WERI-Rb-1 (cell line): ENCODE data around the gene MYO18B.

ENCODE experiments used
- DNase-seq: peaks from one replicate; pipeline ENCODE4 v3.0.0-alpha.2; 2020
- H3K27ac ChIP-seq: fragments of 250-450 bp; sonication (Bioruptor Pico); 2 replicates; pipeline ENCODE4 v1.5.1; 2020; ENCODE audit warnings: mild to moderate bottlenecking, moderate library complexity
- H3K27me3 ChIP-seq: fragments of 250-450 bp; sonication (Bioruptor Pico); 2 replicates; pipeline ENCODE4 v1.5.1; 2021; ENCODE audit warnings: mild to moderate bottlenecking, low read depth, moderate library complexity; ENCODE audit not compliant: insufficient read depth, severe bottlenecking
- H3K36me3 ChIP-seq: fragments of 250-450 bp; sonication (Bioruptor Pico); 2 replicates; pipeline ENCODE4 v1.5.1; 2020; ENCODE audit warnings: mild to moderate bottlenecking, moderate library complexity
- H3K4me3 ChIP-seq: 2 replicates; pipeline ENCODE4 v1.5.1; 2011; ENCODE audit warnings: low read depth, mild to moderate bottlenecking, control low read depth, low read length
- H3K9me3 ChIP-seq: fragments of 250-450 bp; sonication (Bioruptor Pico); 2 replicates; pipeline ENCODE4 v1.5.1; 2021; ENCODE audit warnings: mild to moderate bottlenecking, moderate library complexity; ENCODE audit not compliant: severe bottlenecking
- CTCF ChIP-seq: IDR thresholded peaks from 2 replicates; pipeline ENCODE4 v1.5.1; 2011; ENCODE audit warnings: low read depth, mild to moderate bottlenecking, control low read depth, inconsistent platforms, low read length

MYO18B gene

DNA sequence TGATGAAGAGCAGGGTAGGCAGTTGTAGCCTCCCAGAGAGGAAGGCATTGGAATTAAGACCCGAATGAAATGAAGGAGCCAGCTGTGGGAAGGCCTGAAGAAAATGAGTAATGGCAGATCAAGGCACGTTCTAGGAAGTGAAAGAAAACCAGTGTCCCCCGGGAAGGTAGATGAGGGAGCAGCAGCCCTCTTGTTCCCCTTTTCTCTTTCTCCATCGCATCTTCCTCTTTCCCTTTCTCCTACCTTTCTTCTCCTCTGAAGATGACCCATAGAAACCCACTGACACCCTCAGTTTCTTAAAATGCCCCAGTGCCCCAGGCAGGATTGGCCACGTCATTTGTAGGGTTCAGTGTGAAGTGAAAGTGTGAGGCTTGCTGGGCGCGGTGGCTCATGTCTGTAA, 254.7 kb downstream of the MYO18B start:
- Histone ChIP-seq H3K27ac (no peak overlapping the region), H3K9me3 (no peaks in the 10 kb centered on the region), H3K4me3 (no peak overlapping the region), H3K27me3 (no peaks in the 10 kb centered on the region), H3K36me3 (no peaks in the 10 kb centered on the region)
- no peak for DNase-seq
- TF ChIP-seq CTCF: no peak

GRCh38 chr22:25997886-25998775, 256.1 kb downstream of the MYO18B start:
- DNase-seq: no peak
- H3K27me3 ChIP-seq: no peaks in the 10 kb centered on the region
- no peak overlapping the region for H3K27ac ChIP-seq
- H3K4me3 ChIP-seq: no peak overlapping the region
- no peaks in the 10 kb centered on the region for H3K36me3 ChIP-seq
- no peak for TF ChIP-seq CTCF
- H3K9me3 ChIP-seq: no peaks in the 10 kb centered on the region

- no peak for TF ChIP-seq CTCF
- no peaks in the 10 kb centered on the region for H3K27me3 ChIP-seq
- H3K4me3 ChIP-seq: no peak overlapping the region
- peaks cover 6% of the 10 kb centered on the region for H3K9me3 ChIP-seq
- DNase-seq: peak; percentile 71
- no peak overlapping the region for H3K27ac ChIP-seq
- H3K36me3 ChIP-seq: no peaks in the 10 kb centered on the region
Observed at GRCh38 chr22:26002456-26002855, 260.5 kb downstream of the MYO18B start.

DNA sequence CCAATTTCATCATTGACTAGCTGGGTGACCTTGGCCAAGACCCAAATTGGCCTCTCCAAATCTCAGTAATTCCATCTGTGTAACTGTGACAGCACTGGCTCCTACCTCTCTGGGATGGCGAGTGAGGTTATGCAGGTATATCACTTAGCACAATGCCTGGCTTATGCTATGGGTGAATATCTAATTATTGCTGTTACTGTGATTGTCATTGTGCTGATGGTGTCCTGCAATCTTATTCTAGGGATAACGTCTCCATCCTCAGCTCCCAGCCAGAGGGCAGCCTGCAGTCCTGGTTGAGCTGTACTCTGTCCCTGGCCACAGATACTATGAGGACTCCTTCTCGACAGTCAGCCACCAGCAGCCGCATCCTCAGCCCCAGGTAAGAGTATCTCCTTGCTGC, 262.5 kb downstream of the MYO18B start:
- H3K27ac ChIP-seq: no peak overlapping the region
- no peak for DNase-seq
- peaks cover 6% of the 10 kb centered on the region for H3K9me3 ChIP-seq
- H3K27me3 ChIP-seq: no peaks in the 10 kb centered on the region
- TF ChIP-seq CTCF: no peak
- H3K4me3 ChIP-seq: no peak overlapping the region
- H3K36me3 ChIP-seq: no peaks in the 10 kb centered on the region

GRCh38 chr22:26008587-26008986, 266.6 kb downstream of the MYO18B start:
- Histone ChIP-seq H3K9me3 (peaks cover 6% of the 10 kb centered on the region), H3K27ac (no peak overlapping the region), H3K36me3 (no peaks in the 10 kb centered on the region), H3K27me3 (no peaks in the 10 kb centered on the region), H3K4me3 (no peak overlapping the region)
- no peak for TF ChIP-seq CTCF
- no peak for DNase-seq

GRCh38 chr22:26016916-26017315, 274.9 kb downstream of the MYO18B start:
- no peak overlapping the region for H3K4me3 ChIP-seq
- H3K27me3 ChIP-seq: no peaks in the 10 kb centered on the region
- no peaks in the 10 kb centered on the region for H3K36me3 ChIP-seq
- H3K27ac ChIP-seq: no peak overlapping the region
- H3K9me3 ChIP-seq: peaks cover 6% of the 10 kb centered on the region
- no peak for TF ChIP-seq CTCF
- DNase-seq: no peak
